Fibroblast of pulmonary artery (primary cell): ENCODE measurements around the gene CNOT4.

Experiments used
- DNase-seq: peaks from one replicate; pipeline ENCODE4 v3.0.0-alpha.2; 2010; ENCODE audit warnings: low read depth
- H3K4me3 ChIP-seq: replicated peaks from 2 replicates; pipeline ENCODE4 v1.5.1; 2011; ENCODE audit warnings: low read depth, mild to moderate bottlenecking, control low read depth, low read length, moderate library complexity
- CTCF ChIP-seq: IDR thresholded peaks from 2 replicates; pipeline ENCODE4 v1.5.1; 2011; ENCODE audit warnings: mild to moderate bottlenecking, control low read depth, low read length, inconsistent platforms; ENCODE audit errors: missing control alignments

The CNOT4 gene

DNA sequence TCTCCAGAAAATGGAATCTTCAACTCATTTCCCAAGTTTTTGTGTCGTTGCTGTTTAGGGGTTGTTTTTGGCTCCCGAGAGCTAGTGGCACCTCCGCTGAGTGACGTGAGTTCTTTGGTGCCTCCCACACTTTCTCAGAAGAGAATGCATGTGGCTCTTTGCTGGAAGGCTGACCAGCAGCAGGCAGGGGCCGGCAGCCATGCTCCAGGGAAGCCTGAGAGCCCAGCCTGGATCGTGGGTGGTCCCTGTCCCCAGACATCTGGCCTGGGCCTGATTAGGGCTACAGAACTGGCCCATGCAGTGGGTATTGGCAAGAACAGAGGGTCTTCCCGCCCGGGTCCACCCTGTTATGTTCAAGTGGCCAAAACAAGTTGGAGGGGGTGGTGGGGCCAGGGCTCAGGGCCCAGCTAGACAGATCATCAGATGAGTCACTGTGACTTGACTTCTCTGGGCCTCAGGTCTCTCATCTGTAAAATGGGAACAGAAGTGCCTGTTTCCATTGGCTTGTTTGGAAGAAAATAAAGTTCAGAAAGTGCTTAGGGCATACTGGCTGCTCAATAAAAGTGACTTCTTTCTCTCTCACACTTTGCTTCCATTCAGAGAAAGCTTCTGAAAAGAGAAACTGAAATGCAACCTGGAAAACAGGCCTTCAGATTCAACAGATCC lies 193.1 kb downstream of the CNOT4 start:
- peak; percentile 34 for DNase-seq
- TF ChIP-seq CTCF, result no peak
- H3K4me3 ChIP-seq, result no peak overlapping the region

DNA sequence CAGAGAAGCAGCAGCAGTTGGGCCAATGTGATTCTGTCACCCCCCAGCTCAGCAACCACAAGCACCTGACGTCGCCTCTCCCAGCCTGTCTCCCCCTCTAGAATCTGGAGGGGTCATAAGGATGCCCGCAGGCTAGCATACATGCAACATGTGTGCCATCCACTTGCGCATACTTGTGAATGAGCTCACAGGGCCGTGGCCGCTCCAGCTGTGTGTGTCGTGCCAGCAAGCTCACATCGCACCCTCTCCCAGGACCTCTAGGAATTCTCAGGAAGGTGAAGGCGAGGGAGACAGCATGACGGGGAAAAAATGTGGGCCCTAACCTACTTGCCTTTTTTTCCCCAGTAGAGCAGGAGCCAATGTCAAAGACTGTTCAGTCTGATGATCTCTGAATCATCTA lies 195.9 kb downstream of the CNOT4 start:
- no peak for TF ChIP-seq CTCF
- no peak for DNase-seq
- H3K4me3 ChIP-seq, result no peak overlapping the region
